Activated CD4-positive, alpha-beta T cell treated with anti-CD3 and anti-CD28 coated beads for 24 hours (primary cell): Measurements from ENCODE around the gene GOLGA8R.
"Not testable (repeated sequence)": the region's sequence is repeated elsewhere in the genome, so short reads cannot be mapped to it uniquely, and the experiment has no call there.

ENCODE experiments used
- DNase-seq, 2 donors: peaks; one replicate each; pipeline ENCODE4 v3.0.0-alpha.2; 2020; ENCODE audit warnings: low read depth in 2 of 2

GOLGA8R gene, protein sequence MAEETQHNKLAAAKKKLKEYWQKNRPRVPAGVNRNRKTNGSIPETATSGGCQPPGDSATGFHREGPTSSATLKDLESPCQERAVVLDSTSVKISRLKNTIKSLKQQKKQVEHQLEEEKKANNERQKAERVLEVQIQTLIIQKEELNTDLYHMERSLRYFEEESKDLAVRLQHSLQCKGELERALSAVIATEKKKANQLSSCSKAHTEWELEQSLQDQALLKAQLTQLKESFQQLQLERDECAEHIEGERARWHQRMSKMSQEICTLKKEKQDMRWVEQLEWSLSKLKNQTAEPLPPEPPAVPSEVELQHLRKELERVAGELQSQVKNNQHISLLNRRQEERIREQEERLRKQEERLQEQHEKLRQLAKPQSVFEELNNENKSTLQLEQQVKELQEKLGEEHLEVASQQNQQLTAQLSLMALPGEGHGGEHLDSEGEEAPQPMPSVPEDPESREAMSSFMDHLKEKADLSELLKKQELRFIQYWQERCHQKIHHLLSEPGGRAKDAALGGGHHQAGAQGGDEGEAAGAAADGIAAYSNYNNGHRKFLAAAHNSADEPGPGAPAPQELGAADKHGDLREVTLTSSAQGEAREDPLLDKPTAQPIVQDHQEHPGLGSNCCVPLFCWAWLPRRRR

DNA sequence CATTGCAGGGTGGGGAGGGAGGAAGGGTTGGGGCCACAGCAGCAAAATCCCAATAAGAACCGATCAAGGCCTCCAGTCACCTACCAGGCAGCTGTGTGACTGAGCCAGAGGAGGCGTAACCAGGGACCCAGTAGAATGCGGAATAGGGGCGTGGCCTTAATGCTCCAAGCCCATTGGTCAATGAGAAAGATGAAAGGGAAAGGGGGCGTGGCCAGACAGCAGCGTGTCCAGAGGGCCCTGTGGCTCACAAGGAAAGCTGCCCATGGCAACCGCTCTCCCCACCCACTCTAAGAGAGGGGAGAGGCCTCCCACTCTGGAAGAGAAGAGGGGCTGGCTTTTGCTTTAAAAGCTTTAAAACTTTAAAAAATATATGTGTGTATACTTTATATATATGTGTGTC lies at the start of gene GOLGA8R:
Gene GOLGA8R (minus strand): TSS at position 101 of the 400 bp plus-strand sequence. CDS start 98 bp downstream, at position 3.
- not testable (repeated sequence) for DNase-seq

DNA sequence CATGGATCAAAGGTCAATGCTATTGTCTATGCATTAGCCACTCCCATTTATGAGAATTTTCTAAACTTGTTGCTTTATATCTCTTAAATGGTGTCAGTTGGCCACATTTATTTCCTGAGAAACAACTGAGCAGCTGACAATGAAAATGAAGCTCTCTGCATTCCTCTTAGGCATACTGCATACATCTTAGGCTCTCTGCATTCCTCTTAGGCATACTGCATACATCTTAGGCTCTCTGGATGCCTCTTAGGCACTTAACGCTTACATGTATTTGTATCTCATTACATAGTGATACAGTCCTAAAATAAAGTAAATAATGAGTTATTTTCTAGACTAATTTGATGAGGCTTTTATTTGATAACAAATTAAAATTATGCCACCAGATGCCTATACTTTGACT lies 49.8 kb upstream of the GOLGA8R start:
- not testable (repeated sequence) for DNase-seq

DNA sequence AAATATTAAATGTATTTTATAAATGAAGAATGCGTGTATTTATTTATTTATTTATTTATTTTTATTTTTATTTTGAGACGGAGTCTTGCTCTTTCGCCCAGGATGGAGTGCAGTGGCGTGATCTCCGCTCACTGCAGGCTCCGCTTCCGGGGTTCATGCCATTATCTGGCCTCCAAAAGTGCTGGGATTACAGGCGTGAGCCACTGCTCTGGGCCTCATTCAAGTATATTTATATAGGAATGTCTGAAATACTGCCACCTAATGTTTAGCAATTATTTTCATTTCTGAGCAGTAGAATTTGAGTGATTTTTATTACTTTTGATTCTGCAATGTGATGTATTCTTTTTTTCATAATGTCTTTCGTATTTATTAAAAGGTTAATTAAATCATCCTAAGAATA lies 48.1 kb upstream of the GOLGA8R start:
- not testable (repeated sequence) for DNase-seq

DNA sequence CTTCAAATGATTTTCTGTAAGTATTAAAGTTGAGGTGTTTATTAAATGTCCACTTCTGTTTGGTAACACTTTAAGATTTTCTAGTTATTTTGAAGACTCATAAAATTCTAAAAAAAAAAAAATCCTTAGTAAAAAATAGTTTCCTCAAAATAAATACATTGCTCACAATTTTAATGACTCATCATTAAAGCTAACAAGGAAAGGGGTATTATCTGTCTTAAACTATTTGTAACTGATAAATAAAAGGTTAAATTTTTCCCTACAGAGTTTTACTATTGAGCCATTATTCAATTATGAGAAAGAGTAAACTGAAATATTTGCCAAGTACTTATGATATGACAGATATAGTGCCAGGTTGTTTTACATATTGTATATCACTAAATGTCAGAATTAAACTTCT lies 38.6 kb upstream of the GOLGA8R start:
- not testable (repeated sequence) for DNase-seq

DNA sequence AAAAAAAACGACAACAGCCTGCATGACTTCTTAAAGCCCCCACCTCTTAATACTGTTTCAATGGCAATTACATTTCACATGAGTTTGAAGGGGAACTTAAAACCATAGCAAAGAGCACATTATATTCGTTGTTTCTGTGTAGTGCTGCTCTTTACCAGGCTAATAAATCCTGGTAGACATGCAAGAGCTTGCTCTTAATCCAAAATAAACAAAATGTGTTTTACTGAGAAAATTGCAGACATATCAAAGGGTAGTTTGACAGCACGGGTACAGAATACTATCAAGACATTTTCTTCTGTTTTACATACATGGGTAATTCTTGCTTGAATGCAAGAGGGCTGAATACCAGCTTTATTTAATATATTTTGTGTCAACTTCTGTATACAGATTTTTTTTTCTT lies 24.3 kb upstream of the GOLGA8R start:
- DNase-seq = not testable (repeated sequence)

DNA sequence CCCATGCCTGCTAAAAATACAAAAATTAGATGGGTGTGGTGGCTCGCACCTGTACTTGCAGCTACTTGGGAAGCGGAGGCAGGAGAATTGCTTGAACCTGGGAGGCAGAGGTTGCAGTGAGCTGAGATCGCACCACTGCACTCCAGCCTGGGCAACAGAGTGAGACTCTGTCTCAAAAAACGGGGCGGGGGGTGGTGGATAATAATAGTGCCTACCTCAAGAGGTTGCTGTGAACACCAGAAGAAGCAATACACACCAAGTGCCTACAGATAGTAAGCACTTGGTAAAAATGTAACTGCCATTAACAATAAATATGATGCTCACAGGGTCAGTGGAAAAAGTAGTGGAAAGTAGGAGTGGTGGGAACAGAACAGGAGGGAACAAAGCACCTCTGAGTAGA lies 21.8 kb upstream of the GOLGA8R start:
- DNase-seq = not testable (repeated sequence)

DNA sequence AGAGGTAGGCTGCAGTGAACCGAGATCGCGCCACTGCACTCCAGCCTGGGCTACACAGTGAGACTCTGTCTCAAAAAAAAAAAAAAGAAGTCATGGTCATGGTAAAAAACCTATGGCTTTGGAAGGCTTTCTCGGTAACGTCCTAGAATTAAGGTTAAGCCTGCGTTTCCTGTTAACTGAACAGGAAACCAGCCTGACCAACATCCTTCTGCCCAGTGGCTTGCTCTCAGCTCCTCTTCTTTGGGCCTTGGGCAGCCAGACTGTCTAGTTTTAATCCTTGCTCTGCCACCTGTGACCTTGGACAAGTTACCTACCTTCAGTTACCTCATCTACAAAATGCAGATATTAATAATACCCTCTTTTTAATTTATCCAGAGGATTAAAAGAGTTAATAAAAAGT lies 6.7 kb upstream of the GOLGA8R start:
- not testable (repeated sequence) for DNase-seq

DNA sequence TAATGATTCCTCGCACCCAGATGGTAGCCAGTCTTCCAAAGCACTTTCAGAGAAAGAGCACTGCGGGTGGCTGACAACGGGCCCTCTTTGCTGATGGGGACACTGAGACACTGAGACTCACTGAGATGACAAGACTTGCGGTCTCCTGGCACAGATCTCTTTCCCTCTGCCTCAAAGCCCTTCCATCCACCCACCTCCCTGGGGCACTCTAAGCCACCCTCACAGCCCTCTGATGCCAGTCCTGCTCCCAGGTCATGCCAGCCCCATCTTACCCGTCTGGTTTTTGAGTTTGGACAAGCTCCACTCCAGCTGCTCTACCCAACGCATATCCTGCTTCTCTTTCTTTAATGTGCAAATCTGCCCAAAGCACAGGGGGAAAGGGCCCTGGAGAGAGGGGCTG lies 6.4 kb downstream of the GOLGA8R start:
- not testable (repeated sequence) for DNase-seq

DNA sequence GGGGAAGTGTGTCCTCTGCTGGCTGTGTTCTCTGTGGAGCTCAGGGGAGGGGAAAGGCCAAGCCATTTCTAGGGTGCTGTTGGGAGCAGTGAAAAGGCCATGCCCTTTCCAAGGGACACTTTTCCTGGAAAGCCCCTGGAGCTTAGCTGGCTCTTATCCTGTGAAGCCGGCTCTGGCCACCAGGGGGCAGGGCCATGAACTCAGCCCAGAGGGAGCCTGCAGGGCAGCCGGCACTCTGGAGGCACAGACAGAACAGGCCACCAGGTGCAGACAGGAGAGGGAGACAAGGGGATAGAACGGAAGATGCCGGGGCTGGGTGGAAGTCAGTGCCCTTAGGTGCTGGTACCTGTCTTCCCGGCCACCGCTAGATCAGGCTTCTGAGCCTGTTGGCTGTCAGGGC lies 15.1 kb downstream of the GOLGA8R start:
- peak; percentile 31 to 46 for DNase-seq

DNA sequence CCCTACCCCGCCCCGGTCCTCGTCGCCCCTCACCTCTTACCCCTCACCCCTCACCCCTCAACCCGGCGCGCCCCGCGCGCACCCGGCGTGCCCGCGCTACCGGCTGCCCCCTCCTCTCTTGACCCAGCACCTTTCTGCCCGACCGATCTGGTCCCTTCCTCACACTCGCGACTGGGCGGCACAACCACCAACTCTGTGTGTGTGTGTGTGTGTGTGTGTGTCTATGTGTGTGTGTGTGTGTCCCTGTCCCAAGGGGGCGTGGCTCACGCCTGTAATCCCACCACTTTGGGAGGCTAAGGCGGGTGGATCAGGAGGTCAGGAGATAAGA lies 20.4 kb downstream of the GOLGA8R start:
- DNase-seq = not testable (repeated sequence)

DNA sequence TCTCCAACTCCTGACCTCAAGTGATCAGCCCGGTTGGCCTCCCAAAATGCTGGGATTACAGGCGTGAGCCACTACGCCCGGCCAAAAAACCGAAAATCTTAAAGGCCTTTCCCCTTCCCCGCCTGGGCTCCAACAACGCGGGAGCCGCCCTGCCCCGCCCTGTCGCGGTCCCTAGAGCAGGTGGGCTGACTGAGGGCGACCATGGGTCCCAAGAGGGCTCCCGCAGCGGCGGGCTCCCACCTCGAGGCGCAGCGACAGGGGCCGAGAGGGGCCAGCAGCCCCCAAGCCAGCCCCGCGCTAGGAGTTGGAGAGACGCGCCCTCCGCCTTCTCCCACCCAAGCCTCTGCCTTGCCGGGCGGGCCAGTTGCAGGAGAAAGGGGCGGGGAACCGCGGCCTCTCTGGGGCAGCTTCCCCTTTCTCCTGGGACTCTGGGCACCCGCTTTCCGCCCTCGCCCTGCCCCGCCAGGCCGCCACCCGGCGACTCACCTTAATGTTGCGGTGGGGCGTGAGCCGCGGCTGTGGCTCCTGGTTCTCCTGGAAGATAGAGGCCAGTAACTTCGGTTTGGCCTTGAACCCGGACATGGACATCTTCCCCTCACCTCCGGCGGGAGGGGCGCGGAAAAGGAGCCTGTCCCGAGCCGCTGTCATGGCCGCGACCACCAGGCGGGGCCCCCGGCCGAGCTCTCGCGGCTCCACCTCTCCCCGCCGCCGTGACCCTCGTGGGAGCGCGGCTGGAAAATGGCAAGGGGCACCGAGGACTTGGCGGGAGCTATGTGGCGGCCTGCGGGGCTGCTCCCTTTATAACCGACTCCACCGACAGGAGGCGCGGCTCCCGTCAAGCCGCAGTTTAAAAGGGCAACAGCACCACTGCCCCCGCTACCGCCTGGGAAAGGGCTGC lies 21.0 kb downstream of the GOLGA8R start, which contains the start of gene CHRFAM7A:
Gene CHRFAM7A (minus strand): TSS at position 775 of the 898 bp plus-strand sequence. CDS start 10,189 bp downstream, outside the sequence.
- DNase-seq = not testable (repeated sequence)

DNA sequence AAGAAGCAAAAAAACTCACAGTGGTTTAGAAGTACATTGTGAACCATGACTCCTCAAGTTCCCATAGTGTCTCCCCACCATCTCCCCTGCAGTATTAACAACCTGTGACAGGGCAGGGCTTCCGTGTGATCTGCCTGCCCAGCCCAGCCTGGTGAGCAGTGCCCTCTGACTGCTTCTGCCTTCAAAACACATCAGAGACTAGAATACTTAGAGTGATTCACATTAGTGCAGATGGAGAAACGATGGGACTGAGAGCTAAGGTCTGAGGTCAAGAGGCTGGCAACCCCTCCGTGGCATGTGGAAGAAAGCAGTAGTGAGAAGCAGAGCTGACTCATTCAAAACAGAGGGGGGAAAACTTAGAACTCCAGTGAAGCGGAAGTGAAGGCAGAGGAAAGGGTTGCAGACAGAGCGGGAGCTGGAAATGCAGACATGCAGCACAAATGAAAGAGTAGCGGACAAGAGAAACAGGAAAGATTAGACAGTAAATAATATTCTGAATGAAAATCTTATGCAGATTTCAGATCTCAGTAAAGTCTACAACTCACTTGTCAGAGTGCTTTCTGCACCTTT lies 27.7 kb downstream of the GOLGA8R start:
- DNase-seq = not testable (repeated sequence)

DNA sequence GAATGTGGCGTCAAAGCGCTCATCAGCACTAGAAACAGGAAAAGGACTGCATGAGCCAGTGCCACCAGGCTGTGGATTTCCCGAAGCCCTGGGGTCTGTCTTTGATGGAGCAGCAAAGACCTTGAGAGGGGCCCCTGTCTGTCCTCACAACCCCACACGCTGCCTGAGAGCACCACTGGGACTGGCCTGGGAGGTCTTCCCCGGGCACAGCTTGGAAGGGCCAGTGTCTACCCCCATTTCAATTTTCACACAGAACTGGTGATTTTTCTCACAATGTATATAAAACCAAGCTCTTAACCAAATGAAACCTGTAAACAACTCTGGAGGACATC lies 37.0 kb downstream of the GOLGA8R start:
- not testable (repeated sequence) for DNase-seq

DNA sequence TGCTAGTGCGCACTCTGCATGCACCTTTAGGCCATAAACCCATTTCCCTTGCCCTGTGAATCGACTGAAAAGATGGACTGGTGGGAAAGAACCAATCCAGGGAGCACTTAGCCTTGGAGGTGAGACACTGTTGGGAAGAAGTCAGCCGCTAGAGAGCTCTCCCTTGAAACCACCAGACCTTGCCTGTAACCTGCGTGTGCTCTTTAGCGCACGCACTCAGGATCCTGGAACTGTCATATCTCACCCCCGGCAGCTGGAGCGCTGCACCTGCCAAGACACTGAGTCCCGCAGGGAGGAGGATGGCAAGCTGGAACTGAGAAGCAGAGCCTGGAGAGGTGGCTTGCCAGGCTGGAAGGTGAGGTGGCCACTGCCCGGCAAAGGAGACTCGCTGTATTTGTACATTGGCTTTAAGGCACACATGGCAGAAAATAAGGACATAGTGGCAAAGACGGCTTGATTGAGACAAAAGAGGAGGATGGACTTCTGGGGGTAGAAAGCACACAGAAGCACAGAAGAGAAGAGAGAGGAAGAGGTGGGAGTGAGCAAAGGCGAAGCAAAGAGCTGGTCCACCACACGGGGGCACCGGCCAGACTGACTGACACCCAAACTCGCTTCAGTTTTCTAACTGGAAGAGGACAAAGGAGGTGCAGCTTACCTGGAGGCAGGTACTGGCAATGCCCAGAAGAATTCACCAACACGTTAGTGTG lies 37.5 kb downstream of the GOLGA8R start:
- not testable (repeated sequence) for DNase-seq

DNA sequence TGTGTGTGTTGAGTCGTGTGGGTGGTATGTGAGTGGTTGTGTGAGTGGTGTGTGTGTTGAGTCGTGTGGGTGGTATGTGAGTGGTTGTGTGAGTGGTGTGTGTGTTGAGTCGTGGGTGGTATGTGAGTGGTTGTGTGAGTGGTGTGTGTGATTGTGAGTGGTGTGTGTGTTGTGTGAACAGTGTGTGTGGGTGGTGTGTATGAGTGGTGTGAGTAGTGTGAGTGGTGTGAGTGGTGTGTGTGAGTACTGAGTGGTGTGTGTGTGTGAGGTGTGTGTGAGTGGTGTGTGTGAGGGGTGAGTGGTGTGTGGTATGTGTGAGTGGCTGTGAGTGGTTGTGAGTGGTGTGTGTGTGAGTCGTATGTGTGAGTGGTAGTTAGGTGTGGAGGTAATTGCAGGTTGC lies 38.2 kb downstream of the GOLGA8R start:
- not testable (repeated sequence) for DNase-seq

DNA sequence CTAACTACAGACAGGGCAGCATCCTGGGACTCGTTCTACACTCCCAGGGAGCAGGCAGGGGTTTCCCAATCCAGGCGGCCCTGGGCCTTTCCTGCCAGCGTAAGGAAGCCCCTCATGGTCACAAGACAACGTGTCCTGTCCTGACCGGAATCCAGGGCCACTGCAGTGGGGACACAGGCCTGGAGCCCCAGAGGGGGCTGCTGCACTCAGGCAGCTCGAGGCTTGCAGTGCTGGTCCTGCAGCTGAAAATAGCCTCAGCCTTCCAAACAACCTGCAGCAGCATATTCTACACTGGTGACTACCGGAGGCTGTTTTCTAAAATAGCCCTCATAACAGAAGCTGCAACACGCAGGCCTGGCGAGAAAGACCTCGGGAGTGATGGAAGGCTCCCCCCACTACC lies 39.2 kb downstream of the GOLGA8R start:
- not testable (repeated sequence) for DNase-seq

DNA sequence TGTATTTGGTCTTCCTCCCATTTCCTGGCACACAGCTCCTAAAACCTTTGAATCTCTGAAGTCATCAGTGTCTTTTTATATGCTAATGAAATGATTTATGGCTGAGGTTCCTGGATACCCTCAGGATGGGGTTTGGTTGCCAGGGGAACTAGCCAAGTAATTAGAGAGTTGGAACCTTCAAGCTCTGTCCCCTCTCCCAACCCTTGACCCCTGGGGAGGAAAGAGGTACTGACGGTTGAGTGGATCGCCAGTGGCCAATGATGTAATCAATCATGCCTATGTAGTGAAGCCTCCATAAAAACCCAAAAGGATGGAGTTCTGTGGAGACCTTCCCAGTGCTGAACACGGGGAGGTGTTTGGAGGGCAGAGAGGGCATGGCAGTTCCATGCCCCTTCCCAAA lies 45.8 kb downstream of the GOLGA8R start:
- not testable (repeated sequence) for DNase-seq

DNA sequence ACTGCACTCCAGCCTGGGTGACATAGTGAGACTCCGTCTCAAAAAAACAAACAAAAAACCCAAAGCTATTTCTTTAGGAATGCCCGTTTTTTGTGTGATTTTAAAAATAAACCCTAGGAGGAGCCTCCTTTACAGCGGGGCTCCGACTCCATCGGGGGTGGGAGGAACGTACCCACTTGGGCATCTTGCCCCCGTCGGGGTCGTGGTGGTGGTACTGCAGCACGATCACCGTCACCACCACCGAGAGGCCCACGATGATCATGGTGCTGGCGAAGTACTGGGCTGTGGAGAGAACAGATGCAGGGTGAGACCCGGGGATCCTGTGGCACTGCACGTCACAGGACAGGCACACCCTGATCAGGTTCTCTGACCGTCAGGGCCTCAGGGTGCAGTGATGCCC lies 46.8 kb downstream of the GOLGA8R start:
- not testable (repeated sequence) for DNase-seq

DNA sequence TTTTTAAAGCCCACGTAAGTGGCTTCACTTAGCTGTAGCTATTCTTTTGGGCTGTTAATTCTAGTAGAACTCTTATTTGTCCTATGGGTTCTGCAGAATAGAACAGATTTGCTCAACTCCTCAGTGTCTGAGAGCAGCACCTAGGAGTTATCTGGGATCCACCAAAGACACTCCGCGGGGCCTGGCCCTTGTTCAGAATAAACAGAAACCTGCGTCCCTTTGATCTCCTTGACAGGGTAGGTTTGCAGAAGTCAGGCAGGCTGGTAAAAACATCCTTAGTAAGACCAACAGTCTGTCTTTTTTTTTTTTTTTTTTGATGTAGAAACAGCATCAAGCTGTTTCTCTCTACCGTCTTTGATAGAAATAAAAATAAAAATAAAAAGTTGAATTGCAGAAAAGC lies 52.7 kb downstream of the GOLGA8R start:
- not testable (repeated sequence) for DNase-seq

DNA sequence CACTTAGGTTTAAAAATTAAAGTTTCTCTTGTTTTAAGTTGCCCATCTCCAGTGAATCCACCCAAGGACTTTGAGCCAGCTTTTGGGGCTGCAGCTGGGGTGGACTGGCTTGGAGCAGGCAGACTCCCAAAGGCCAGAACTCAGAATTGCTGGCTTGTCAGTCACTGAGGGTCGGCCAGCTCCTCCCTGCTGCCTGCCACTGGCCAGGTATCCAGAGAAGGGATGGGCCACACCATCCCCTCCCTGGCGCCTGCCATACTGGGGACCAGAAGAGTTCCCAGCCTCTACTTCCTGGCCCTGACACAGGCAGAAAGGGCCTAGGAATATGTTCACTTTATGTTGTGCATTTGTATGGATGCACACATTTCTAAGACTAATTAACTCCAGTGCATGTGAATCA lies 53.1 kb downstream of the GOLGA8R start:
- not testable (repeated sequence) for DNase-seq

DNA sequence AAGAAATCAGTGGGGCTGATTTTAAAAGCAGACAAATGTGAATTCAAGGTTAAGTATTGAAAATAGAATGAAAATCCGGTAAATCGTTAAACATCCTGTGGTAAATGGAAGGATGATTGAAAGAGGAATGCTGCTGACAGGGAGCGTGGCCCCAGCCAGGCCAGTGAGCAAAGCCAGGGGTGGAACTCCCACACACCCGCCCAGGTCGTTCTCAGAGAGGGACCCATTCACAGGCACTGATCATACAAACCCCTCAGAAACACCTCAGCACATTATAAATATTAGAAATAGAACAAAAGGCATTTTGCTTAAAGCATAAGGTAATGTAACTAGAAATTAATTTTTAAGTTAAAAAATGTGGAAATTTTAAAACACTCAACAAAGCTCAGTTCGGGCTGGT lies 59.0 kb downstream of the GOLGA8R start:
- DNase-seq = not testable (repeated sequence)
